Tibial nerve (tissue), 3 donors: Measurements from ENCODE around the gene FOXK1.

Source experiments
- POLR2A ChIP-seq, 2 donors: fragments of 450-650 bp; IDR thresholded peaks; one replicate each; pipeline ENCODE4 v1.6.1; 2017; ENCODE audit warnings: antibody characterized with exemption in 2 of 2, mild to moderate bottlenecking in 2 of 2, moderate library complexity in 2 of 2
- TF ChIP-seq, protein P1 (sequence below), 5 experiments: fragments of 200-600 bp in 3 of 5; fragments of 450-650 bp in 2 of 5; sonication (generic) in 3 of 5; IDR thresholded peaks; one replicate each; pipeline ENCODE4 v1.5.1; 2016 to 2019; ENCODE audit warnings: antibody characterized with exemption in 5 of 5, mild to moderate bottlenecking in 3 of 5, moderate library complexity in 2 of 5

DNA sequence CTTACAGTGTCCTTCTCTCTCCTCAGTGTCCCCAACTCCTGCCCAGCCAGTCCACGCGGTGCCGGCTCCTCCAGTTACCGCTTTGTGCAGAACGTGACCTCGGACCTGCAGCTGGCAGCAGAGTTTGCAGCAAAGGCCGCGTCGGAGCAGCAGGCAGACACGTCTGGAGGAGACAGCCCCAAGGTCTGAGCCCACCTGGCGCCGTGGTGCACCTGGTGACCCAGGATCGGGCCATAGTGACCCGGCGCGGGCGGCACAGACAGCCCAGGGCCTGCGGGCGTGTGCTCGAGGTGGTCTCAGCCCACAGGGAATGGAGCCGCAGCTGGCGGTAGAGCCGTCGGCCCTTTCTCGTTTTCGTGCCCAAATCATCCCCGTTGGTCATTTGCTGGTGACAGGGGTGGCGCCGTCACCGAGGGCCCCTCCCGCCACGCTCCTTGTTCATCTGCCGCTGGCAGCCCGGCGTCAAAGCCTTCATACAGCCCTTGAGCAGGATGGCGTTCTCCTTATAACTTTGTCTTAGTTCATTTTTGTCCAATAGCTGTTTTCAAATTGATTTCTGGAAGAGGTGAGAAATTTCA is 72.4 kb downstream of the FOXK1 start:
- TF ChIP-seq POLR2A (IDR thresholded peaks at IDR 0.05): no peak
- TF ChIP-seq, protein P1, sequence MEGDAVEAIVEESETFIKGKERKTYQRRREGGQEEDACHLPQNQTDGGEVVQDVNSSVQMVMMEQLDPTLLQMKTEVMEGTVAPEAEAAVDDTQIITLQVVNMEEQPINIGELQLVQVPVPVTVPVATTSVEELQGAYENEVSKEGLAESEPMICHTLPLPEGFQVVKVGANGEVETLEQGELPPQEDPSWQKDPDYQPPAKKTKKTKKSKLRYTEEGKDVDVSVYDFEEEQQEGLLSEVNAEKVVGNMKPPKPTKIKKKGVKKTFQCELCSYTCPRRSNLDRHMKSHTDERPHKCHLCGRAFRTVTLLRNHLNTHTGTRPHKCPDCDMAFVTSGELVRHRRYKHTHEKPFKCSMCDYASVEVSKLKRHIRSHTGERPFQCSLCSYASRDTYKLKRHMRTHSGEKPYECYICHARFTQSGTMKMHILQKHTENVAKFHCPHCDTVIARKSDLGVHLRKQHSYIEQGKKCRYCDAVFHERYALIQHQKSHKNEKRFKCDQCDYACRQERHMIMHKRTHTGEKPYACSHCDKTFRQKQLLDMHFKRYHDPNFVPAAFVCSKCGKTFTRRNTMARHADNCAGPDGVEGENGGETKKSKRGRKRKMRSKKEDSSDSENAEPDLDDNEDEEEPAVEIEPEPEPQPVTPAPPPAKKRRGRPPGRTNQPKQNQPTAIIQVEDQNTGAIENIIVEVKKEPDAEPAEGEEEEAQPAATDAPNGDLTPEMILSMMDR (IDR thresholded peaks at IDR 0.05): no peak
